Measurements from ENCODE around the gene GPR161.

GRCh38 chr1:168057921-168058320 is 78.8 kb downstream of the GPR161 start:
- TF ChIP-seq CTCF (IDR thresholded peaks at IDR 0.05), result no peak
- no peak for TF ChIP-seq POLR2A (IDR thresholded peaks at IDR 0.05)
- no peak for TF ChIP-seq EP300 (IDR thresholded peaks at IDR 0.05)

All from tibial nerve (tissue), 4 donors.